Endothelial cell of umbilical vein (primary cell): ENCODE measurements around the gene GGA2. TPM values are rescaled to one million over a fixed set of nuclear protein-coding genes. Genes with fewer than 3 reads are reported as not detected.

Experiments used
- BruUV-seq: library from RNA; stranded (reverse); fragments of 400-500 nt; replicated peaks from 2 replicates; lab custom pipeline; 2021; lab: Mats Ljungman, UMichigan
- CTCF ChIA-PET: fragments of 300-600, 350-600 bp; sonication (Branson Sonifier 250); formaldehyde crosslinking; loops from one replicate; lab custom pipeline; 2021; ENCODE audit warnings: antibody characterized with exemption, inconsistent platforms; lab: Charles Lee
- POLR2A ChIA-PET: fragments of 300-600, 350-600 bp; sonication (Branson Sonifier 250); formaldehyde crosslinking; loops from one replicate; lab custom pipeline; 2021; ENCODE audit warnings: antibody characterized with exemption, inconsistent platforms; lab: Charles Lee
- DNase-seq: peaks from one replicate; pipeline ENCODE4 v3.0.0-alpha.2; 2011; ENCODE audit warnings: low read depth, low spot score
- FAIRE-seq: peaks from 2 replicates; lab custom pipeline; 2011; peaks lifted over from hg19 to GRCh38; lab: Jason Lieb, UNC
- H2AFZ ChIP-seq: 2 replicates; pipeline ENCODE4 v1.6.0; 2012; ENCODE audit warnings: low read depth, low read length, control low read depth, inconsistent platforms
- H3K27ac ChIP-seq: 2 replicates; pipeline ENCODE4 v1.5.1; 2011; ENCODE audit warnings: low read depth, mild to moderate bottlenecking, control low read depth, low read length, moderate library complexity; ENCODE audit not compliant: insufficient read depth
- H3K27me3 ChIP-seq, 2 experiments: 2 replicates each; pipeline versions ENCODE4 v1.6.0 to v1.6.1; 2011; ENCODE audit warnings: low read length in 2 of 2, mixed read lengths in 1 of 2; ENCODE audit not compliant: control insufficient read depth in 2 of 2, insufficient read depth in 2 of 2
- H3K36me3 ChIP-seq, 2 experiments: 2 replicates in 1 of 2; 3 replicates in 1 of 2; pipeline ENCODE4 v1.5.1; 2011; ENCODE audit warnings: low read length in 2 of 2, mild to moderate bottlenecking in 1 of 2, moderate library complexity in 1 of 2; ENCODE audit not compliant: control insufficient read depth in 2 of 2, insufficient read depth in 2 of 2; ENCODE audit errors: extremely low read depth in 1 of 2
- H3K4me1 ChIP-seq: 3 replicates; pipeline ENCODE4 v1.5.1; 2011; ENCODE audit warnings: mild to moderate bottlenecking, low read length; ENCODE audit not compliant: control insufficient read depth, insufficient read depth; ENCODE audit errors: extremely low read depth
- H3K4me2 ChIP-seq: 2 replicates; pipeline ENCODE4 v1.6.1; 2011; ENCODE audit warnings: low read length, control low read depth, mixed read lengths; ENCODE audit not compliant: insufficient read depth
- H3K4me3 ChIP-seq, 3 experiments: fragments of 200-600 bp in 1 of 3; sonication (generic), shearing (Covaris generic) in 1 of 3; replicated peaks in 1 of 3; 2 replicates each; pipeline ENCODE4 v1.5.1; 2011 to 2016; ENCODE audit warnings: control low read depth in 3 of 3, low read length in 3 of 3, mild to moderate bottlenecking in 2 of 3, inconsistent platforms in 1 of 3, low read depth in 1 of 3, moderate library complexity in 1 of 3; ENCODE audit not compliant: insufficient read depth in 1 of 3
- H3K79me2 ChIP-seq: 2 replicates; pipeline ENCODE4 v1.6.0; 2012; ENCODE audit warnings: low read length, inconsistent platforms; ENCODE audit not compliant: control insufficient read depth, insufficient read depth
- H3K9ac ChIP-seq: replicated peaks from 2 replicates; pipeline ENCODE3; 2011; ENCODE audit warnings: low read length, control low read depth; ENCODE audit not compliant: insufficient read depth; ENCODE audit errors: extremely low read depth
- H3K9me1 ChIP-seq: replicated peaks from 3 replicates; pipeline ENCODE4 v1.6.0; 2011; ENCODE audit warnings: mild to moderate bottlenecking, low read length; ENCODE audit not compliant: control insufficient read depth, insufficient read depth; ENCODE audit errors: extremely low read depth
- H3K9me3 ChIP-seq: replicated peaks from 2 replicates; pipeline ENCODE4 v1.5.1; 2012; ENCODE audit warnings: low read length, inconsistent platforms; ENCODE audit not compliant: control insufficient read depth, insufficient read depth
- H4K20me1 ChIP-seq: replicated peaks from 2 replicates; pipeline ENCODE3; 2011; ENCODE audit warnings: mild to moderate bottlenecking, low read length; ENCODE audit not compliant: control insufficient read depth, insufficient read depth; ENCODE audit errors: extremely low read depth
- CTCF ChIP-seq, 2 donors: IDR thresholded peaks; 1 replicate in 1 of 2; 2 replicates in 1 of 2; pipeline ENCODE4 v1.5.1; 2011; ENCODE audit warnings: low read length in 2 of 2, mild to moderate bottlenecking in 2 of 2, moderate library complexity in 2 of 2, control low read depth in 1 of 2, inconsistent platforms in 1 of 2, low read depth in 1 of 2; ENCODE audit not compliant: insufficient read depth in 1 of 2; ENCODE audit errors: extremely low read depth in 1 of 2
- EZH2 ChIP-seq: IDR thresholded peaks from 2 replicates; pipeline ENCODE4 v1.6.1; 2012; ENCODE audit warnings: borderline replicate concordance, low read depth, mild to moderate bottlenecking, moderate library complexity, low read length, inconsistent platforms; ENCODE audit not compliant: severe bottlenecking
- FOS ChIP-seq: IDR thresholded peaks from 2 replicates; pipeline ENCODE4 v1.6.1; 2011; ENCODE audit warnings: mild to moderate bottlenecking, low read length, moderate library complexity, borderline replicate concordance; ENCODE audit not compliant: insufficient read depth
- GATA2 ChIP-seq: IDR thresholded peaks from 2 replicates; pipeline ENCODE4 v1.7.0; 2011; ENCODE audit warnings: low read depth, mild to moderate bottlenecking, moderate library complexity, mixed read lengths, low read length; ENCODE audit not compliant: insufficient read length, insufficient read depth
- JUN ChIP-seq: IDR thresholded peaks from 2 replicates; pipeline ENCODE4 v1.6.1; 2011; ENCODE audit warnings: borderline replicate concordance, low read depth; ENCODE audit not compliant: insufficient read length, insufficient read depth
- MAX ChIP-seq: IDR thresholded peaks from 2 replicates; pipeline ENCODE4 v1.6.1; 2011; ENCODE audit not compliant: insufficient read depth, insufficient read length
- MYC ChIP-seq: IDR thresholded peaks from one replicate; pipeline ENCODE4 v1.6.1; 2011; ENCODE audit warnings: mild to moderate bottlenecking, low read depth, low read length
- POLR2A ChIP-seq: IDR thresholded peaks from 2 replicates; pipeline ENCODE4 v1.6.1; 2012; ENCODE audit warnings: low read depth, mild to moderate bottlenecking, control low read depth, low read length
- POLR2AphosphoS5 ChIP-seq: IDR thresholded peaks from 2 replicates; pipeline ENCODE4 v1.6.1; 2012; ENCODE audit warnings: low read depth, mild to moderate bottlenecking, control low read depth, low read length, moderate library complexity; ENCODE audit not compliant: insufficient read depth
- dilution Hi-C: fragments of 300-500 bp; cut with MboI; formaldehyde crosslinking; loops from one replicate; pipeline ENCODE4 v1.15.0; 2019; ENCODE audit warnings: low sequenced_read_pairs; ENCODE audit not compliant: extremely low pct_ligation_motif_present
- intact Hi-C: fragments of 100-400 bp; cut with micrococcal nuclease; formaldehyde crosslinking; loops from one replicate; pipeline ENCODE4 v1.10.0; 2022
- polyA plus RNA-seq, 4 experiments: library from polyadenylated mRNA; depleted of rRNA in 3 of 4; stranded (reverse) in 3 of 4; unstranded in 1 of 4; fragments of >200 nt; gene quantifications; 2 replicates each; pipeline versions ENCODE4 v1.2.1 to v1.2.3, GENCODE V29; 2011 to 2012; ENCODE audit warnings: missing spikeins in 1 of 4
- total RNA-seq: library from RNA; stranded (reverse); gene quantifications from 2 replicates; pipeline ENCODE4 v1.2.3, GENCODE V29; 2021

The GGA2 gene
- total and polyA plus RNA-seq, 2 donors (not counting 3 experiments of a cell fraction or from before 2014, with no cell fraction given), result 33.3 to 73.1 TPM

GRCh38 chr16:23465179-23465578, 45.1 kb downstream of the GGA2 start:
- no peak for FAIRE-seq

More at GRCh38 chr16:23465179-23465578, 45.1 kb downstream of the GGA2 start:
- no peak overlapping the region for H3K4me2 ChIP-seq
- H3K27me3 ChIP-seq, result no peaks in the 10 kb centered on the region
- H3K4me3 ChIP-seq, result no peak overlapping the region
- H3K9me1 ChIP-seq, result no peaks in the 10 kb centered on the region
- dilution Hi-C loops (no loop called here), intact Hi-C loops (no loop called here)
- no peaks in the 10 kb centered on the region for H4K20me1 ChIP-seq
- no peak overlapping the region for H3K9ac ChIP-seq
- H3K79me2 ChIP-seq, result no peaks in the 10 kb centered on the region
- no peaks in the 10 kb centered on the region for H3K9me3 ChIP-seq
- peaks cover 9 to 26% of the 10 kb centered on the region in 2 experiments for H3K36me3 ChIP-seq
- TF ChIP-seq CTCF (IDR thresholded peaks at IDR 0.05; ENCODE audit: extremely low read depth in 1 of 2, insufficient read depth in 1 of 2, low read depth in 1 of 2, low read length in 2 of 2) (no peak), POLR2AphosphoS5 (no peak), GATA2 (no peak), MAX (no peak), FOS (no peak), POLR2A (no peak), JUN (no peak), EZH2 (no peak), MYC (no peak)
- H3K4me1 ChIP-seq, result no peaks in the 10 kb centered on the region
- no peak overlapping the region for H3K27ac ChIP-seq
- ChIA-PET CTCF (interaction anchor here (0.7 to 1.8 kb wide), 2 partner anchors 29 to 144 kb away, joined by 3 to 6 read pairs; no protein-coding TSS in a partner anchor), POLR2A (interaction anchor here (0.6 kb wide), 2 partner anchors 10 to 49 kb away, joined by 5 to 8 read pairs; no protein-coding TSS in a partner anchor)
- H2AFZ ChIP-seq, result no peak overlapping the region
- BruUV-seq, result no TSS peak
- no peak for DNase-seq
